ENCODE results near the gene HSPG2. TPM values are rescaled to one million over a fixed set of nuclear protein-coding genes. Genes with fewer than 3 reads are reported as not detected.

The HSPG2 gene
- total and polyA plus RNA-seq, 2 experiments from 2014 or later: 72.4 to 81.2 TPM

DNA sequence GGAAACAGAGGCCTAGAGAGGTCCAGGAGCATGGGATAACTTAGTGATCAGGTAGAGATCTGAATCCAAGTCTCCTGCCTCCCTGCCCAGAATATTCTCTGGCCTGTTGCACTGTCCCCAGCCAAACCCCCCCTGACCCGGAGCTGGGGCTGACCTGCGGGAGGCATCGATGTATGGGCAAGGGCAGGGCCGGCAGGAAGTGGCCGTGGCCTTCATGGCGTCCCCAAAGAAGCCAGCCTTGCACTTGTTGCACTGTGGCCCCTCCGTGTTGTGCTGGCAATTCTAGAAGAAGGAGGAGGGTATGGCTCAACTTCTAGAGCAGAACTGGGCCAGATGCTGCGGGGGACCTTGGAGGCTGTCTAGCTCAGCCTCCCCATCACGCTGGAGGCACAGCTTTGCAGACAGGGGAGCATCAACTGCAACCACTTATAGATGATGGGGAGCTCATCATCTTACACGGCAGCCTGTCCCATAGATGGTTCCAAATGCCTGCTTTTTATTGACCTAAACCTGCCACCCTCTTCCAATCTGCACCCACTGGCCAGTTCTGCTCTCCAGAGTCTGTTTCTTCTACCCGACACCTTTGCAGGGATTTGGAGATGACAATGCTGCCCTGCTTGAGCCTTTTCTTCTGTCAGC is 58.2 kb downstream of the HSPG2 start:
- H3K4me2 ChIP-seq: no peak overlapping the region
- 95% methylated on average over 11 of the region's 11 CpGs for WGBS (ENCODE audit: low lambda C conversion rate, missing lambda C conversion rate)
- H3K36me3 ChIP-seq (replicated peaks; ENCODE audit: insufficient read depth, low read depth): no peaks in the 10 kb centered on the region
- H3K27me3 ChIP-seq: no peaks in the 10 kb centered on the region
- no peak overlapping the region for H3K27ac ChIP-seq
- no peaks in the 10 kb centered on the region for H3K4me1 ChIP-seq (ENCODE audit: insufficient read depth)
- no peak for DNase-seq (ENCODE audit: low spot score)
- no peaks in the 10 kb centered on the region for H4K20me1 ChIP-seq (ENCODE audit: insufficient read depth, poor library complexity, severe bottlenecking)
- no peak overlapping the region for H2AFZ ChIP-seq
- no peaks in the 10 kb centered on the region for H3K9me2 ChIP-seq (replicated peaks; ENCODE audit: insufficient read depth)
- no peaks in the 10 kb centered on the region for H3K9me3 ChIP-seq (ENCODE audit: low read depth)
- H3K4me3 ChIP-seq: no peak overlapping the region
- no peaks in the 10 kb centered on the region for H3K79me2 ChIP-seq
- TF ChIP-seq EZH2 (IDR thresholded peaks at IDR 0.05; ENCODE audit: borderline replicate concordance) (no peak), EZH2phosphoT487 (IDR thresholded peaks at IDR 0.05; ENCODE audit: low read depth, severe bottlenecking, unreplicated experiment) (no peak)
- TF ChIP-seq, protein P1, sequence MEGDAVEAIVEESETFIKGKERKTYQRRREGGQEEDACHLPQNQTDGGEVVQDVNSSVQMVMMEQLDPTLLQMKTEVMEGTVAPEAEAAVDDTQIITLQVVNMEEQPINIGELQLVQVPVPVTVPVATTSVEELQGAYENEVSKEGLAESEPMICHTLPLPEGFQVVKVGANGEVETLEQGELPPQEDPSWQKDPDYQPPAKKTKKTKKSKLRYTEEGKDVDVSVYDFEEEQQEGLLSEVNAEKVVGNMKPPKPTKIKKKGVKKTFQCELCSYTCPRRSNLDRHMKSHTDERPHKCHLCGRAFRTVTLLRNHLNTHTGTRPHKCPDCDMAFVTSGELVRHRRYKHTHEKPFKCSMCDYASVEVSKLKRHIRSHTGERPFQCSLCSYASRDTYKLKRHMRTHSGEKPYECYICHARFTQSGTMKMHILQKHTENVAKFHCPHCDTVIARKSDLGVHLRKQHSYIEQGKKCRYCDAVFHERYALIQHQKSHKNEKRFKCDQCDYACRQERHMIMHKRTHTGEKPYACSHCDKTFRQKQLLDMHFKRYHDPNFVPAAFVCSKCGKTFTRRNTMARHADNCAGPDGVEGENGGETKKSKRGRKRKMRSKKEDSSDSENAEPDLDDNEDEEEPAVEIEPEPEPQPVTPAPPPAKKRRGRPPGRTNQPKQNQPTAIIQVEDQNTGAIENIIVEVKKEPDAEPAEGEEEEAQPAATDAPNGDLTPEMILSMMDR (IDR thresholded peaks at IDR 0.05; ENCODE audit: poor library complexity): no peak

DNA sequence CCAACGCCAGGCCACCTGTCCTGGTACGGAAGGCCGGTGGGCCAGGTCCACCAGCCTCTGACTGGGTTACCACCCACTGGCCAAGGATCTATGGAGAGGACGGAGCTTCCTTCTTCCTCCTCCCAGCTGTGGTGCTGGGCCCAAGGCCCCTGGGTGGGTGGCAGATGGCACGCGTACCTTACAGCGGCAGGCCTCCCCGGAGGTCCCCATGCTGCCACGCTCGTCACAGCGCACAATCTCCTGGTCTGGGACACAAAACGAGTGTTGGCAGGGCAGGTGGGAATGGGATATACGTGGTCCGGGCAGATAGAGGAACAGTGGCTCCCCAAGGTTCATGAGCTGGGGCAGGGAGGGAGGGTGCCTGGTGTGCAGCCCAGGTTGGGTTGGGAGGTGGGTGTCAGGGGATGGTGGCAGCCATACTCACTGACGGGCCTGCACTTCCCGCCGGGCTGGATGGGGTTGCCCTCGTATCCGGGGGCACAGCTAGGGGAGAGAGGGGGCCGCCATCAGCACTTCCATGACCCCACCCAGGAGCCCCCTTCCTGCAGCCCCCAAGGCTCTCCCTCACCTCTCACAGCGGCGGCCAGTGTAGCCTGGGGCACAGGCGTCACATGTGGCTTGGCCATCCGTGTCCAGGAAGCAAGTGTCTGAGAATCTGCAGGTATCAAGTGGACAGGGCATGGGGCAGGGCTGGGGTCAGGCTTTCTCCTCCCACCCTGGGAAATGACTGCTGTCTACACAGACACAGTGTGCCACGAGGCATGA is 58.9 kb downstream of the HSPG2 start:
- 96% methylated on average over 19 of the region's 25 CpGs for WGBS (ENCODE audit: low lambda C conversion rate, missing lambda C conversion rate)

DNA sequence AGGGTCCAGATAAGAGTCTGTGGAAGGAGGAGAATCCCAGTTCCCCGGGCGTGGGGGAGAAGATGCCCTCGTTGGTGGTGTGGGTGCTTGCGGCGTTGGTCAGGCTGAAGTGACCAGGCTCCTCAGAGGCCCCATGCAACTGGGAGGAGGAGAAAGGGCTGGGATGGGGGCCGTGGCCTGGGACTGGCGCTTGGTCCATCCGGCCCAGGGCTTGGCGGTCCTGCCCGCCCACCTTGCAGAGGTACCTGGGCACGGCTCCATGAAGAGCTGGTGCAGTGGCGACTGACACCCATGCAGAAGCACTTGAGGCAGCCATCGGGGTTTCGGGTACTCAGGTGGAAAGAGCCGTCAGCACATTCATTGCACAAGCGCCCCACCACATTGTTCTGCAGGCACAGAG is 60.8 kb downstream of the HSPG2 start:
- no peaks in the 10 kb centered on the region for H3K4me1 ChIP-seq (ENCODE audit: insufficient read depth)
- no peak for DNase-seq (ENCODE audit: low spot score)
- H3K36me3 ChIP-seq (replicated peaks; ENCODE audit: insufficient read depth, low read depth): no peaks in the 10 kb centered on the region
- no peaks in the 10 kb centered on the region for H3K9me3 ChIP-seq (ENCODE audit: low read depth)
- no peaks in the 10 kb centered on the region for H3K27me3 ChIP-seq
- H3K4me3 ChIP-seq: no peak overlapping the region
- no peaks in the 10 kb centered on the region for H4K20me1 ChIP-seq (ENCODE audit: insufficient read depth, poor library complexity, severe bottlenecking)
- no peaks in the 10 kb centered on the region for H3K79me2 ChIP-seq
- no peak overlapping the region for H3K27ac ChIP-seq
- H3K9me2 ChIP-seq (replicated peaks; ENCODE audit: insufficient read depth): no peaks in the 10 kb centered on the region
- TF ChIP-seq, protein P1 (IDR thresholded peaks at IDR 0.05; ENCODE audit: poor library complexity): no peak
- TF ChIP-seq EZH2phosphoT487 (IDR thresholded peaks at IDR 0.05; ENCODE audit: low read depth, severe bottlenecking, unreplicated experiment) (no peak), EZH2 (IDR thresholded peaks at IDR 0.05; ENCODE audit: borderline replicate concordance) (no peak)
- H3K4me2 ChIP-seq: no peak overlapping the region
- no peak overlapping the region for H2AFZ ChIP-seq
- 94% methylated on average over 16 of the region's 16 CpGs for WGBS (ENCODE audit: low lambda C conversion rate, missing lambda C conversion rate)

More for the DNA sequence above, 58.9 kb downstream of the HSPG2 start:
- Histone ChIP-seq H3K4me1 (ENCODE audit: insufficient read depth) (no peaks in the 10 kb centered on the region), H3K9me2 (replicated peaks; ENCODE audit: insufficient read depth) (no peaks in the 10 kb centered on the region), H3K4me2 (no peak overlapping the region), H3K79me2 (no peaks in the 10 kb centered on the region), H2AFZ (no peak overlapping the region), H3K4me3 (no peak overlapping the region), H4K20me1 (ENCODE audit: insufficient read depth, poor library complexity, severe bottlenecking) (no peaks in the 10 kb centered on the region), H3K27me3 (no peaks in the 10 kb centered on the region), H3K36me3 (replicated peaks; ENCODE audit: insufficient read depth, low read depth) (no peaks in the 10 kb centered on the region), H3K9me3 (ENCODE audit: low read depth) (no peaks in the 10 kb centered on the region), H3K27ac (no peak overlapping the region)
- no peak for TF ChIP-seq EZH2phosphoT487 (IDR thresholded peaks at IDR 0.05; ENCODE audit: low read depth, severe bottlenecking, unreplicated experiment)
- TF ChIP-seq EZH2 (IDR thresholded peaks at IDR 0.05; ENCODE audit: borderline replicate concordance): no peak
- TF ChIP-seq, protein P1 (IDR thresholded peaks at IDR 0.05; ENCODE audit: poor library complexity): no peak
- no peak for DNase-seq (ENCODE audit: low spot score)
